Memory B cell (primary cell): ENCODE measurements around the gene MAN2A2.
"Not testable (repeated sequence)": the region's sequence is repeated elsewhere in the genome, so short reads cannot be mapped to it uniquely, and the experiment has no call there.

ENCODE experiments used
- ATAC-seq: fragments of 150-1000 bp; cut with Tn5 transposase; 2 replicates; pipeline ENCODE4 v1.10.0; 2021; ENCODE audit warnings: low read depth, mild to moderate bottlenecking, moderate library complexity
- DNase-seq, 2 donors: peaks; one replicate each; pipeline ENCODE4 v3.0.0; 2022; ENCODE audit warnings: low spot score in 2 of 2
- H3K27ac Mint-ChIP-seq: one replicate; pipeline ENCODE4 v1.8.0; 2022; ENCODE audit warnings: mild to moderate bottlenecking, moderate library complexity, mixed read lengths
- H3K27me3 Mint-ChIP-seq: one replicate; pipeline ENCODE4 v1.8.0; 2022; ENCODE audit warnings: mixed read lengths
- H3K36me3 Mint-ChIP-seq: one replicate; pipeline ENCODE4 v1.8.0; 2022; ENCODE audit warnings: mild to moderate bottlenecking, mixed read lengths
- H3K4me1 Mint-ChIP-seq: one replicate; pipeline ENCODE4 v1.8.0; 2022; ENCODE audit warnings: mixed read lengths
- H3K4me3 Mint-ChIP-seq: one replicate; pipeline ENCODE4 v1.8.0; 2022; ENCODE audit warnings: mild to moderate bottlenecking, moderate library complexity, mixed read lengths
- H3K9me3 Mint-ChIP-seq: one replicate; pipeline ENCODE4 v1.8.0; 2022; ENCODE audit warnings: mixed read lengths

MAN2A2 gene

GRCh38 chr15:90897131-90897655 is 5.9 kb upstream of the MAN2A2 start:
- DNase-seq: peak in 1 of 2 donors; percentile 47
- peak overlapping the region; percentile 90 for H3K27ac Mint-ChIP-seq
- not testable (repeated sequence) for H3K9me3 Mint-ChIP-seq, H3K27me3 Mint-ChIP-seq, H3K36me3 Mint-ChIP-seq
- ATAC-seq: peak; percentile 94
- H3K4me3 Mint-ChIP-seq: peak overlapping the region; percentile 75
- peaks cover 31% of the 10 kb centered on the region for H3K4me1 Mint-ChIP-seq

- no peaks in the 10 kb centered on the region for H3K9me3 Mint-ChIP-seq
- H3K4me3 Mint-ChIP-seq: peak overlapping the region; percentile 83
- peaks cover 10% of the 10 kb centered on the region for H3K36me3 Mint-ChIP-seq
- DNase-seq (no peak), ATAC-seq (no peak)
- H3K4me1 Mint-ChIP-seq: peaks cover 28% of the 10 kb centered on the region
- no peaks in the 10 kb centered on the region for H3K27me3 Mint-ChIP-seq
- H3K27ac Mint-ChIP-seq: peak overlapping the region; percentile 85
Observed at GRCh38 chr15:90901175-90902039, 1.7 kb upstream of the MAN2A2 start.

- H3K27ac Mint-ChIP-seq: peak overlapping the region; percentile 85
- DNase-seq: peak; percentile 64 to 71
- no peaks in the 10 kb centered on the region for H3K27me3 Mint-ChIP-seq
- H3K4me1 Mint-ChIP-seq: peaks cover 20% of the 10 kb centered on the region
- no peaks in the 10 kb centered on the region for H3K9me3 Mint-ChIP-seq
- H3K4me3 Mint-ChIP-seq: peak overlapping the region; percentile 83
- ATAC-seq: peak; percentile 72
- peaks cover 15% of the 10 kb centered on the region for H3K36me3 Mint-ChIP-seq
Observed at GRCh38 chr15:90902040-90902839, 862 bp upstream of the MAN2A2 start.

- ATAC-seq (no peak), DNase-seq (no peak)
- peak overlapping the region; percentile 82 for H3K27ac Mint-ChIP-seq
- peaks cover 16% of the 10 kb centered on the region for H3K4me1 Mint-ChIP-seq
- no peaks in the 10 kb centered on the region for H3K27me3 Mint-ChIP-seq
- H3K4me3 Mint-ChIP-seq: peak overlapping the region; percentile 96
- H3K9me3 Mint-ChIP-seq: no peaks in the 10 kb centered on the region
- peaks cover 16% of the 10 kb centered on the region for H3K36me3 Mint-ChIP-seq
Observed at GRCh38 chr15:90903733-90904536, 833 bp downstream of the MAN2A2 start.

- no peak for ATAC-seq
- H3K36me3 Mint-ChIP-seq: peaks cover 18% of the 10 kb centered on the region
- no peak overlapping the region for H3K27ac Mint-ChIP-seq
- peaks cover 16% of the 10 kb centered on the region for H3K4me1 Mint-ChIP-seq
- DNase-seq: no peak
- H3K27me3 Mint-ChIP-seq: no peaks in the 10 kb centered on the region
- H3K9me3 Mint-ChIP-seq: no peaks in the 10 kb centered on the region
- no peak overlapping the region for H3K4me3 Mint-ChIP-seq
Observed at GRCh38 chr15:90904746-90905145, 1.6 kb downstream of the MAN2A2 start.

GRCh38 chr15:90905306-90906180 is 2.4 kb downstream of the MAN2A2 start:
- H3K27ac Mint-ChIP-seq: no peak overlapping the region
- H3K9me3 Mint-ChIP-seq: no peaks in the 10 kb centered on the region
- ATAC-seq: no peak
- H3K4me3 Mint-ChIP-seq: no peak overlapping the region
- H3K27me3 Mint-ChIP-seq: no peaks in the 10 kb centered on the region
- H3K36me3 Mint-ChIP-seq: peaks cover 25% of the 10 kb centered on the region
- H3K4me1 Mint-ChIP-seq: peaks cover 14% of the 10 kb centered on the region
- no peak for DNase-seq

GRCh38 chr15:90906181-90906849 is 3.2 kb downstream of the MAN2A2 start:
- DNase-seq: no peak
- H3K27ac Mint-ChIP-seq: no peak overlapping the region
- H3K36me3 Mint-ChIP-seq: peaks cover 28% of the 10 kb centered on the region
- no peak for ATAC-seq
- H3K9me3 Mint-ChIP-seq: no peaks in the 10 kb centered on the region
- H3K4me1 Mint-ChIP-seq: peaks cover 10% of the 10 kb centered on the region
- no peaks in the 10 kb centered on the region for H3K27me3 Mint-ChIP-seq
- H3K4me3 Mint-ChIP-seq: no peak overlapping the region

GRCh38 chr15:90907051-90907660 is 4.1 kb downstream of the MAN2A2 start:
- Mint-ChIP-seq H3K4me3 (no peak overlapping the region), H3K4me1 (peaks cover 4% of the 10 kb centered on the region), H3K36me3 (peaks cover 28% of the 10 kb centered on the region), H3K27ac (no peak overlapping the region), H3K9me3 (no peaks in the 10 kb centered on the region), H3K27me3 (no peaks in the 10 kb centered on the region)
- DNase-seq (no peak), ATAC-seq (no peak)

- no peak for DNase-seq
- ATAC-seq: no peak
- H3K27me3 Mint-ChIP-seq: no peaks in the 10 kb centered on the region
- H3K4me1 Mint-ChIP-seq: peaks cover 4% of the 10 kb centered on the region
- no peak overlapping the region for H3K27ac Mint-ChIP-seq
- no peak overlapping the region for H3K4me3 Mint-ChIP-seq
- H3K36me3 Mint-ChIP-seq: peaks cover 28% of the 10 kb centered on the region
- H3K9me3 Mint-ChIP-seq: no peaks in the 10 kb centered on the region
Observed at GRCh38 chr15:90907838-90908507, 4.9 kb downstream of the MAN2A2 start.

- not testable (repeated sequence) for H3K9me3 Mint-ChIP-seq, H3K27ac Mint-ChIP-seq, H3K27me3 Mint-ChIP-seq, H3K4me3 Mint-ChIP-seq, H3K4me1 Mint-ChIP-seq, ATAC-seq, DNase-seq
- peaks cover 32% of the 10 kb centered on the region for H3K36me3 Mint-ChIP-seq
Observed at GRCh38 chr15:90909449-90909848, 6.3 kb downstream of the MAN2A2 start.

GRCh38 chr15:90909976-90910375 is 6.9 kb downstream of the MAN2A2 start:
- H3K4me3 Mint-ChIP-seq: no peak overlapping the region
- H3K36me3 Mint-ChIP-seq: peaks cover 32% of the 10 kb centered on the region
- no peak for DNase-seq
- H3K9me3 Mint-ChIP-seq: no peaks in the 10 kb centered on the region
- no peak for ATAC-seq
- H3K4me1 Mint-ChIP-seq: no peaks in the 10 kb centered on the region
- H3K27ac Mint-ChIP-seq: no peak overlapping the region
- H3K27me3 Mint-ChIP-seq: no peaks in the 10 kb centered on the region
